Activated CD8-positive, alpha-beta memory T cell treated with anti-CD3 and anti-CD28 coated beads, Interleukin-2, amount 50 U/mL, for 4 hours (primary cell): ENCODE measurements around the gene SUCLG1.

ENCODE experiments used
- DNase-seq: peaks from one replicate; pipeline ENCODE4 v3.0.0-alpha.2; 2020

SUCLG1 gene

GRCh38 chr2:84460670-84461069 lies 1.6 kb upstream of the SUCLG1 start:
- DNase-seq, result no peak

DNA sequence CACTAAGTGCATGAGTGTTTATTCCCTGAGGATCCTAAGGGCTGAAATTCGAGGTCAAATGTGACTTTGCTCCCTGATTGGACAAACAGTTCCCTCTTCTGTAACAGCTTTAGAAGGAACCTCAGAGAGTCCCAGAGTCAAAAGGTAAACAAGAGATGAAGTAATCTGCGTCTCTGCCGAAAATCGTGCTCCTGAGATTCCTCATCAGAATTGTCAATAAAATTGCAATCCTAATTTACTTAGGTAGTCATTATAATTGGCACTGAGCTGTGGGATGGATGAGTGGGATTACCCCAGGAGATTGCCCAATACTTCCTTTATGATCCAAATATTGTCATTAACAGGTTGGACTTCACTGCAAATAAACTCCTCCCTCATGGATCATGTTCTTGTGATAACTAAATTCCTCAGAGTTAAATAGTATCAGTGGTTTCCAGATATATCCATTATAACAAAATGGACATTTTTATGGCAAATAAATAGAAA lies 907 bp upstream of the SUCLG1 start:
- DNase-seq, result no peak

- peak; percentile 20 for DNase-seq
These were observed 496 bp downstream of the SUCLG1 start for GRCh38 chr2:84458551-84459017.

DNA sequence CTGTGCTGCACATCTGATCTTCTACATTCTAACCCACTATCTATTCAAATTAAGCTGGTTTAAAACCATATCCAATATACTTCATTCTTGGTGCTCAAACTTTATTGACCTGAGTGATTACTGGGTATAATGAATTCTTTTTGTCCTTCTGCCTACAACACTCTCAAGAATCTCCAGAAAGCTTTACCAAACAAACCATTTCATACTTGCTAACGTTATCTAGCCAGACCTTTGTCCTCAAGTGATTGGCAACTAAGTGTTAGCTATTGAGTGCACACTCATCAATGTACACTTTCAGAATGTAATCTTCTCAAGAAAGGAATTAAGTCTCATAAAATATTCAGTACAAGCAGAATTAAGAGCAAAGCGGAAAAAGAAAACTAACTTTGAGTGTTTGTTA lies 1.4 kb downstream of the SUCLG1 start:
- DNase-seq, result no peak

- no peak for DNase-seq
These were observed 2.9 kb downstream of the SUCLG1 start for GRCh38 chr2:84456156-84456555.

- DNase-seq, result no peak
These were observed 4.5 kb downstream of the SUCLG1 start for GRCh38 chr2:84454581-84454980.

- no peak for DNase-seq
These were observed 6.5 kb downstream of the SUCLG1 start for GRCh38 chr2:84452624-84453023.

DNA sequence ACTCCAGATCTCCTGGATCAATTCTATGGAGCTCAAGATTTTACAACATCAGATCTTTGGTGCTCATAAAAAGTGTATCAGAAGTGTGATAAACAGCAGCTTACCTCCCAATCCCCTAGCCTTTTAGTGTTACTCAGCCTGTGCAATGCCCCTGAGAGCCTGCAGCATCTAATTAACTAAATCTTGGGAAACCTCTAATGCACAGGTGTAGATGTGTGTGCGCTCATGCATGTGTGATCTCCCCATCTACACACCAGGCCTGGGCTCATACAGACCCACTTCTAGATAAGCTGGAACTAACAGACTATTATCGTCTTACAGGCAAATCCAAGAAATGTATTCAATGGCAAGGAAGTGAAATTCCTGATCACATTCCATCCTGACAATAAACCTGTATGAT lies 7.5 kb downstream of the SUCLG1 start:
- DNase-seq, result no peak

GRCh38 chr2:84450288-84451227 lies 8.5 kb downstream of the SUCLG1 start:
- DNase-seq, result no peak

DNA sequence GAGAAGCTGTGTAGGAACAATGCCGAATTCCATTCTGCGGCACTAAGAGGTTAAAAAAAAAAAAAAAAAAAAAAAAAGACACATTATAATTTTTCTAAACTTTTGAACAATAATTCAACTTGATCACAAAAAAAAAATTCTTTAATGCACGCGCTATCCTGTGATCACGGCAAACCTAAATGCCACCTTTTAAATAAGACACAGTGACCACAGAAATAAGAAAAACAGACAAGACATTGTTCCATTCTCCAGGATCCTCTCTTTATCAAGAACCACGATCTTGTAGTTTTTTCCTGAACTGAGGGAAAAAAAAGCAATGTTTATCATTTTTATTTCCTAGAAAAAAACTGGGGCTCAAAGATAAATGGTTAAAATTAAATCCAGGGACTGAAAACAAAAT lies 9.4 kb downstream of the SUCLG1 start:
- DNase-seq, result no peak

GRCh38 chr2:84449055-84449454 lies 10.0 kb downstream of the SUCLG1 start:
- DNase-seq, result no peak

GRCh38 chr2:84443477-84443876 lies 15.6 kb downstream of the SUCLG1 start:
- no peak for DNase-seq

GRCh38 chr2:84442888-84443287 lies 16.2 kb downstream of the SUCLG1 start:
- DNase-seq, result no peak

- DNase-seq, result no peak
These were observed 17.6 kb downstream of the SUCLG1 start for GRCh38 chr2:84441505-84441904.

DNA sequence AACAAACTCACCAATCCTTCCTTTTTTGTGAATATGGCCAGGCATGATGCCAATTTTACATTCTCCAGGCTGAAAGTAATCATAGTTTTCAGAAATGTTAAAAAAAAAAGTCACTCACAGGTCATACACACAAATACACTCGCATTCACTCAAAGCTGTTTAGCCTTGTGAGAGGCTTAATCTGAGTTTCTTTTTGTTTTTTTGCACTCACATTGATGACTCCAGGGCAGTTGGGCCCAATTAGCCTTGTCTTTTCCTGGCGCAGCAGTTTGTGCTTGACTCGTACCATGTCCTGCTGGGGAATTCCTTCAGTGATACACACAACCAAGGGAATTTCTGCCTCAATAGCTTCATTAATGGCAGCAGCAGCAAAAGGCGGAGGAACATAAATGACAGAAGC lies 18.0 kb downstream of the SUCLG1 start:
- no peak for DNase-seq

DNA sequence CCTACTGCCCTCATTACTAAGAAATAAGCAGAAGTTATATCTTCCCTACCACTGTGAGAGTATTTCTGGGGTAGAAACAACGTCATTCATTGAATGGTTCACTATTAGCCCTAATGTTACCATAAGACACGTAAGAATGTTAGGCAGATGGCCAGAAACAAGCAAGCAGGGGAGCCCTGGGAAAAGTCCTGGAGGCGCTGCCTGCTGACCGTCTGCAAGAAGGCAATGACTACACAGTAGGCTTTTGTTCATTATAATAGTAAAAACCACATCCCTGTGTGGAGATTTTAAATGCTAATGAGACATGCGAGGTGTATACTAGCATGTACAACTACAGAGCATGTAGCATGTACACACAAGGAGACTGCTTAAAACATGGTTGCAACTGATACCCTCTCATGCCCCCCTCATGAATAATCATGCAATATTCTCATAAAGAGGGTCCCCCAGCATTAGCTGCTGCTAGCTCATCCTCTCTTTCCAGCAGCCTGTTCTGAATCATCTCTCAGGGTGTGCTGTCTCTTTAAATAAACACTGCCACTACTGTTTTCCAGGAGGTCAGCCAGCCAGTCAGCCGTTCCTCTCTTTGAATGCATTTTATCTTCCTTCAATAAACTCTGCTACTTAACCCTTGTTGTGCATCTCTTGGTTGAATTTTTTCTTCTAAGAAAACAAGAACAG lies 23.6 kb downstream of the SUCLG1 start:
- no peak for DNase-seq

DNA sequence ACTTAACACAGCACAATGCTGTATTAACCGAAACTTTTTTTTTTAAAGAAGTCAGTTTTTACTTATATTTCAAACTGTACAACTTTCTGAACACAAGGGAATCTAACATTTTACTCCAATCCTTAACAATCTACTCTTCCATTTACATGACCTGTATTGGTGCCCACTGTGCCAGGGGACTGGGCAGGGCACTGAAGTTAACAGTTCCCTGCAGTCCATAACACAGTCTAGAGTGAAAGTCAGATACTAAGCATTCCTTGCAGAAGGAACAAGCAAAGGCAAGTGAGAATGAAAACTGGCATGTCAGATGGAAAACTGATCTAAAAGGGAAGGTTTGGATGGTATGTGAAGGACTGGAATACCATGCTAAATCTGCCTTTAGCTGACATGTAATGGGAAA lies 29.8 kb downstream of the SUCLG1 start:
- no peak for DNase-seq

DNA sequence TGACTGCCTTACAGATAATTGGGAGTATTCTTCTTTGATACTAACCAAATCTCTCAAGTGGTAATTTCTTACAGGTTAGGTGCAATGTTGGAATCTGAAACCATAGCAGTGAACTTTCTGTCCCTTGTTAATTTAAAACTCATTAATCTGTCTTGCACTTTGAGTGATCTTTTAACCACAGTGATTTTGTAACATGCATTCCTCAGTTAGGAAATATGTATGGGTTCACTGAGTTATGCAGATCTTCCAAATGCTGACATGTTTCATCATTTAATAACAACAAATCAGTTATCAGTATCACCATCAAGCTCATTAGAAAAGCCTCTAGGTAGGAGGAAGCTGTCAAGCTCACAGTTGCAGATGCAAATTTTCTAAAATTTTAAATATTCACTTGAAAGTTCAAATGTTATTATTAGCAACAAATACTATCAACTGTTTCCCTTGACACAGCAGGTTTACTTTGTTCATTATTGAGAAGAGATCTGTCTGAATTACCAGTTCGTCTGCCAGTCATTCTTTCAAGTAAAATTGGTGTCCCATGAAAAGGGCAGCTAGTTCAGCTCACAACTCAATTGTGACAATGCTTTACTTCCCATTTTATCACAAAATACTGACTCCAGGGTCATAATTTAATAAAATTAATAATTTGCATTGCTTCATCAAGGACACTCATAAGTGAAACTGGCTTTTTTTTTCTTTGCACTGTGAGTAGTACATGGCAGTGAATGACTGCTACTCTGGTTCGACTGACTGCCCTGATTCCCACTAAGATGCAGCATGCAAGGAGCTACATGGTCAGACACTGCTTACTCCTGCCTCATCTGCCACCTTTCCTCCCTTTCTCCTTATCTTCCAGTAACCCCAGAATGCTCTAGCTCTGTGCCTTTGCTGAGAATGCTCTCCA lies 31.6 kb downstream of the SUCLG1 start:
- no peak for DNase-seq

- no peak for DNase-seq
These were observed 33.8 kb downstream of the SUCLG1 start for GRCh38 chr2:84425310-84425709.

DNA sequence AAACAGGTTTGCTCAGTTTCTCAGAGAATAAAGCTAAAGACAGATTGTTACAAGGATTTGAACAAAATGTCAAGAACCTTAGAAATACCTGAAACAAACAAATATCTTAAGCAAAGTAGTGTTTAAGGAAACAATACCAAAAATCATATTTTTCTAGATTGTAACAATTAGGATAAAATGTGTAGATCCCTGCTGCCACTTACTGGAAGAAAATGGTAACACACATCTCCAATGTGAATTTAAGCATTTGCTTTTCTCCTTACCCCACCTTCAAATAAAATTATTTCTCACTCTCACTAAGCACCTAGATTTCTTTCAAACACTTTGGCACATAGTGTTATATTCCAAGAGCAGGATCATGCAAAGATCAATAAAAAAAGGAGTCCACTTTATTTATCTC lies 34.9 kb downstream of the SUCLG1 start:
- no peak for DNase-seq

GRCh38 chr2:84421791-84422190 lies 37.3 kb downstream of the SUCLG1 start:
- no peak for DNase-seq

GRCh38 chr2:84421197-84421596 lies 37.9 kb downstream of the SUCLG1 start:
- DNase-seq, result no peak
